HepG2 (cell line): ENCODE results near the gene RAB28. TPM values are rescaled to one million over a fixed set of nuclear protein-coding genes. Genes with fewer than 3 reads are reported as not detected.

ENCODE experiments used
- ATAC-seq: fragments of 200-7000 bp; cut with Tn5 transposase; 3 replicates; pipeline ENCODE4 v1.9.1; 2020; ENCODE audit warnings: mild to moderate bottlenecking, moderate library complexity
- BruUV-seq: library from RNA; stranded (reverse); fragments of 400-500 nt; replicated peaks from 2 replicates; lab custom pipeline; 2021; lab: Mats Ljungman, UMichigan
- CTCF ChIA-PET: fragments of 300-600 bp; formaldehyde crosslinking; extraction: SDS; loops from one replicate; lab custom pipeline; 2021; ENCODE audit warnings: low total read pairs, inconsistent platforms, low intra/inter-chr PET ratio; lab: Yijun Ruan, JAX
- POLR2A ChIA-PET: fragments of 350-600 bp; sonication (Branson Sonifier 250); formaldehyde crosslinking; loops from one replicate; lab custom pipeline; 2020; ENCODE audit warnings: antibody characterized with exemption, inconsistent platforms; lab: Yijun Ruan, JAX
- DNase-seq: peaks from one replicate; pipeline ENCODE4 v3.0.0-alpha.2; 2015; ENCODE audit warnings: low spot score
- FAIRE-seq: peaks from 3 replicates; lab custom pipeline; 2011; peaks lifted over from hg19 to GRCh38; lab: Jason Lieb, UNC
- H2AFZ ChIP-seq: one replicate; pipeline ENCODE4 v1.6.1; 2011; ENCODE audit warnings: low read length, inconsistent platforms
- H3K27ac ChIP-seq: fragments of 300-600 bp; 3 replicates; pipeline ENCODE4 v1.8.0; 2011; ENCODE audit warnings: mixed run types, mild to moderate bottlenecking, mixed read lengths, low read length, inconsistent platforms; ENCODE audit not compliant: insufficient read depth; ENCODE audit errors: extremely low read length
- H3K27me3 ChIP-seq, 2 experiments: fragments of 200-600 bp in 1 of 2; 2 replicates in 1 of 2; 3 replicates in 1 of 2; pipeline versions ENCODE4 v1.6.0 to v1.8.0; 2011; ENCODE audit warnings: low read length in 2 of 2, mild to moderate bottlenecking in 2 of 2, moderate library complexity in 2 of 2, inconsistent platforms in 1 of 2; ENCODE audit not compliant: insufficient read depth in 2 of 2, control insufficient read depth in 1 of 2
- H3K36me3 ChIP-seq, 2 experiments: fragments of 200-600 bp in 1 of 2; replicated peaks in 1 of 2; 2 replicates in 1 of 2; 3 replicates in 1 of 2; pipeline versions ENCODE4 v1.5.1 to v1.8.0; 2011; ENCODE audit warnings: low read length in 2 of 2, inconsistent platforms in 1 of 2; ENCODE audit not compliant: insufficient read depth in 2 of 2, control insufficient read depth in 1 of 2
- H3K4me1 ChIP-seq: 2 replicates; pipeline ENCODE4 v1.5.1; 2012; ENCODE audit warnings: low read length, inconsistent platforms; ENCODE audit not compliant: insufficient read depth
- H3K4me2 ChIP-seq: 2 replicates; pipeline ENCODE4 v1.6.0; 2011; ENCODE audit warnings: low read depth, low read length, inconsistent platforms
- H3K4me3 ChIP-seq, 3 experiments: fragments of 200-600 bp in 1 of 3; sonication (generic), shearing (Covaris generic) in 1 of 3; replicated peaks in 1 of 3; 2 replicates each; pipeline ENCODE4 v1.5.1; 2011 to 2016; ENCODE audit warnings: low read length in 3 of 3, inconsistent platforms in 2 of 3, low read depth in 2 of 3, mild to moderate bottlenecking in 2 of 3, control low read depth in 1 of 3, mixed read lengths in 1 of 3; ENCODE audit not compliant: insufficient read depth in 1 of 3
- H3K79me2 ChIP-seq: one replicate; pipeline ENCODE4 v1.6.1; 2011; ENCODE audit warnings: low read length, inconsistent platforms; ENCODE audit not compliant: insufficient read depth
- H3K9ac ChIP-seq: 2 replicates; pipeline ENCODE4 v1.6.0; 2011; ENCODE audit warnings: mild to moderate bottlenecking, low read depth, low read length, inconsistent platforms; ENCODE audit not compliant: insufficient read depth
- H3K9me3 ChIP-seq: 2 replicates; pipeline ENCODE4 v1.5.1; 2012; ENCODE audit warnings: mild to moderate bottlenecking, low read length
- H4K20me1 ChIP-seq: 2 replicates; pipeline ENCODE4 v1.6.0; 2011; ENCODE audit warnings: inconsistent platforms, mild to moderate bottlenecking, low read length, moderate library complexity; ENCODE audit not compliant: insufficient read depth
- CEBPB ChIP-seq: IDR thresholded peaks from 2 replicates; pipeline ENCODE4 v1.6.1; 2011; ENCODE audit warnings: low read depth, low read length, improper control_type of control experiment, borderline replicate concordance
- CREM ChIP-seq, 2 experiments: sonication (generic) in 1 of 2; formaldehyde crosslinking in 1 of 2; IDR thresholded peaks; 2 replicates each; pipeline versions ENCODE4 v1.4.0 to v1.6.1; 2016 to 2020; ENCODE audit warnings: antibody characterized with exemption in 1 of 2, mild to moderate bottlenecking in 1 of 2, missing genetic modification reagents in 1 of 2
- ETV5 ChIP-seq: IDR thresholded peaks from 2 replicates; pipeline ENCODE4 v1.6.1; 2018; ENCODE audit warnings: missing biosample characterization, missing genetic modification reagents, inconsistent platforms, borderline replicate concordance
- HOMEZ ChIP-seq: IDR thresholded peaks from 2 replicates; pipeline ENCODE4 v1.6.1; 2016; ENCODE audit warnings: low read depth
- HOXA3 ChIP-seq: sonication (generic); formaldehyde crosslinking; IDR thresholded peaks from 2 replicates; pipeline ENCODE4 v1.5.0; 2020; ENCODE audit warnings: missing genetic modification reagents
- JARID2 ChIP-seq: sonication (generic); formaldehyde crosslinking; IDR thresholded peaks from 2 replicates; pipeline ENCODE4 v1.8.1; 2023; ENCODE audit warnings: missing genetic modification reagents, inconsistent platforms; ENCODE audit not compliant: insufficient replicate concordance
- KLF15 ChIP-seq: sonication (generic); formaldehyde crosslinking; IDR thresholded peaks from 2 replicates; pipeline ENCODE4 v1.8.1; 2023; ENCODE audit warnings: borderline replicate concordance, mild to moderate bottlenecking, inconsistent platforms, missing genetic modification reagents, mixed read lengths
- NFIB ChIP-seq: sonication (generic); formaldehyde crosslinking; IDR thresholded peaks from 2 replicates; pipeline ENCODE4 v1.9.0; 2021; ENCODE audit warnings: missing genetic modification reagents, mild to moderate bottlenecking, borderline replicate concordance
- NKX3-1 ChIP-seq: sonication (generic); formaldehyde crosslinking; IDR thresholded peaks from 2 replicates; pipeline ENCODE4 v1.5.0; 2020; ENCODE audit warnings: missing genetic modification reagents
- NRL ChIP-seq: sonication (generic); formaldehyde crosslinking; IDR thresholded peaks from 2 replicates; pipeline ENCODE4 v1.5.0; 2020; ENCODE audit warnings: missing genetic modification reagents, mild to moderate bottlenecking, moderate library complexity, borderline replicate concordance
- PBX3 ChIP-seq: sonication (generic); formaldehyde crosslinking; IDR thresholded peaks from 2 replicates; pipeline ENCODE4 v1.8.1; 2023; ENCODE audit warnings: missing genetic modification reagents, inconsistent platforms, borderline replicate concordance
- POLR2G ChIP-seq: fragments of 200-400 bp; formaldehyde crosslinking; IDR thresholded peaks from 2 replicates; pipeline ENCODE4 v1.6.1; 2018; ENCODE audit warnings: mild to moderate bottlenecking, low read depth, low read length, moderate library complexity
- SRF ChIP-seq: IDR thresholded peaks from 2 replicates; pipeline ENCODE4 v1.6.1; 2011; ENCODE audit warnings: mild to moderate bottlenecking, low read depth, low read length, moderate library complexity
- TFDP2 ChIP-seq: sonication (generic); formaldehyde crosslinking; IDR thresholded peaks from 2 replicates; pipeline ENCODE4 v1.4.0; 2020; ENCODE audit warnings: missing genetic modification reagents
- ZNF225 ChIP-seq: sonication (generic); formaldehyde crosslinking; IDR thresholded peaks from 2 replicates; pipeline ENCODE4 v1.4.0; 2020; ENCODE audit warnings: mild to moderate bottlenecking, missing genetic modification reagents
- ZNF24 ChIP-seq: fragments of 450-650 bp; IDR thresholded peaks from 2 replicates; pipeline ENCODE4 v1.6.1; 2017; ENCODE audit warnings: antibody characterized with exemption, mild to moderate bottlenecking
- ZNF383 ChIP-seq: sonication (generic); formaldehyde crosslinking; IDR thresholded peaks from 2 replicates; pipeline ENCODE4 v1.4.0; 2020; ENCODE audit warnings: missing genetic modification reagents, mild to moderate bottlenecking, borderline replicate concordance
- WGBS: methylation state at CpG from one replicate; pipeline ENCODE4 v1.1.6; 2017; ENCODE audit warnings: low lambda C conversion rate; 5-methylcytosine and 5-hydroxymethylcytosine counted together
- in situ Hi-C: cut with HindIII; loops from 2 replicates; pipeline ENCODE4 v1.10.0; 2017; ENCODE audit warnings: low pct_unique_long_range_greater_than_20kb; ENCODE audit not compliant: extremely low pct_ligation_motif_present
- intact Hi-C: fragments of 100-400 bp; cut with micrococcal nuclease; formaldehyde crosslinking; loops from one replicate; pipeline ENCODE4 v1.10.0; 2022; ENCODE audit not compliant: unreplicated experiment
- polyA plus RNA-seq, 8 experiments: library from polyadenylated mRNA; depleted of rRNA in 3 of 8; stranded (reverse) in 7 of 8; unstranded in 1 of 8; fragments of >200 nt; fragmentation: Illumina TruSeq in 4 of 8; extraction: Trizol in 4 of 8; gene quantifications; 2 replicates each; pipeline versions ENCODE4 v1.2.1 to v1.2.3, GENCODE V29; 2011 to 2016; ENCODE audit warnings: low read depth in 4 of 8, missing spikeins in 1 of 8, mixed read lengths in 1 of 8; ENCODE audit not compliant: insufficient read depth in 1 of 8
- total RNA-seq, 5 experiments: library from RNA; depleted of rRNA; stranded (reverse); fragments of >200 nt; fragmentation: Illumina TruSeq; extraction: Trizol; gene quantifications; 2 replicates each; pipeline ENCODE4 v1.2.3, GENCODE V29; 2016; ENCODE audit warnings: low read depth in 1 of 5
- TF ChIP-seq, protein P1 (sequence below): sonication (generic); formaldehyde crosslinking; IDR thresholded peaks from 2 replicates; pipeline ENCODE4 v1.8.0; 2022; ENCODE audit warnings: mild to moderate bottlenecking, missing genetic modification reagents

Gene RAB28
- total and polyA plus RNA-seq, 2 of the 13 experiments (the other 11 are each of a cell fraction or from before 2014, with no cell fraction given), result 11.8 to 18.2 TPM

- TF ChIP-seq PBX3 (CRISPR knock-in tag), result no peak
- no peak for TF ChIP-seq TFDP2 (CRISPR knock-in tag)
- TF ChIP-seq, protein P1, sequence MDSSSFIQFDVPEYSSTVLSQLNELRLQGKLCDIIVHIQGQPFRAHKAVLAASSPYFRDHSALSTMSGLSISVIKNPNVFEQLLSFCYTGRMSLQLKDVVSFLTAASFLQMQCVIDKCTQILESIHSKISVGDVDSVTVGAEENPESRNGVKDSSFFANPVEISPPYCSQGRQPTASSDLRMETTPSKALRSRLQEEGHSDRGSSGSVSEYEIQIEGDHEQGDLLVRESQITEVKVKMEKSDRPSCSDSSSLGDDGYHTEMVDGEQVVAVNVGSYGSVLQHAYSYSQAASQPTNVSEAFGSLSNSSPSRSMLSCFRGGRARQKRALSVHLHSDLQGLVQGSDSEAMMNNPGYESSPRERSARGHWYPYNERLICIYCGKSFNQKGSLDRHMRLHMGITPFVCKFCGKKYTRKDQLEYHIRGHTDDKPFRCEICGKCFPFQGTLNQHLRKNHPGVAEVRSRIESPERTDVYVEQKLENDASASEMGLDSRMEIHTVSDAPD (CRISPR knock-in tag), result no peak
Observed at GRCh38 chr4:13492747-13493146, 8.6 kb upstream of the RAB28 start (continued).

- H2AFZ ChIP-seq, result peak overlapping the region; percentile 94
- WGBS, result under 1% methylated on average over 11 of the region's 23 CpGs
- intact Hi-C loops, result loop anchor here (5.0 to 10.0 kb wide), 2 partner anchors 63 to 550 kb away; no protein-coding TSS in a partner anchor
- ATAC-seq (peak; percentile 51), FAIRE-seq (no peak), DNase-seq (peak; percentile 7)
- peak overlapping the region; percentile 73 for H3K4me2 ChIP-seq
- H3K9ac ChIP-seq, result peak overlapping the region; percentile 75
- H3K36me3 ChIP-seq, result no peaks in the 10 kb centered on the region
- ChIA-PET POLR2A (no interaction called here), CTCF (no interaction called here)
- no TSS peak for BruUV-seq
- H3K27ac ChIP-seq, result no peak overlapping the region
- H3K9me3 ChIP-seq, result peaks cover 5% of the 10 kb centered on the region; the same call in 1 of the 2 replicates
- in situ Hi-C loops, result no loop called here
- peak overlapping the region; percentile 78 to 94 (median 85) for H3K4me3 ChIP-seq
- peaks cover 35% of the 10 kb centered on the region for H3K79me2 ChIP-seq
- H3K27me3 ChIP-seq, result no peaks in the 10 kb centered on the region; a peak in 1 of 5 replicates
- H3K4me1 ChIP-seq, result peaks cover 22% of the 10 kb centered on the region
- no peaks in the 10 kb centered on the region for H4K20me1 ChIP-seq
- no peak for TF ChIP-seq POLR2G
- no peak for TF ChIP-seq ZNF383 (CRISPR knock-in tag)
- TF ChIP-seq SRF, result no peak
- TF ChIP-seq CEBPB, result no peak
- TF ChIP-seq NRL (CRISPR knock-in tag), result peak; percentile 46; the same call in 1 of the 2 replicates
- TF ChIP-seq ETV5 (CRISPR knock-in tag), result peak; percentile 21; the same call in 1 of the 2 replicates
- TF ChIP-seq JARID2 (CRISPR knock-in tag), result no peak
- TF ChIP-seq CREM (IDR thresholded peaks at IDR 0.05), result no peak
- TF ChIP-seq CREM (CRISPR knock-in tag; IDR thresholded peaks at IDR 0.05), result no peak
- TF ChIP-seq HOMEZ (CRISPR knock-in tag), result no peak
- no peak for TF ChIP-seq HOXA3
- TF ChIP-seq ZNF24, result no peak
- TF ChIP-seq NFIB (CRISPR knock-in tag), result 0 out of 2 replicates have a peak, but pooled peaks have one; percentile 51
- TF ChIP-seq KLF15 (CRISPR knock-in tag), result no peak
- no peak for TF ChIP-seq ZNF225
- TF ChIP-seq NKX3-1, result no peak
Observed at GRCh38 chr4:13484749-13485221, 645 bp upstream of the RAB28 start.
